Fibroblast of upper back skin (primary cell): Measurements from ENCODE around the gene KRTAP9-6.
A peak's percentile ranks its signal among the peaks of the same experiment; 100 is the strongest.
"Not testable (repeated sequence)": the region's sequence is repeated elsewhere in the genome, so short reads cannot be mapped to it uniquely, and the experiment has no call there.

Source experiments
- DNase-seq: peaks from one replicate; pipeline ENCODE4 v3.0.0-alpha.2; 2013

Gene KRTAP9-6

GRCh38 chr17:41271858-41272257 lies 6.7 kb downstream of the KRTAP9-6 start:
- no peak for DNase-seq

DNA sequence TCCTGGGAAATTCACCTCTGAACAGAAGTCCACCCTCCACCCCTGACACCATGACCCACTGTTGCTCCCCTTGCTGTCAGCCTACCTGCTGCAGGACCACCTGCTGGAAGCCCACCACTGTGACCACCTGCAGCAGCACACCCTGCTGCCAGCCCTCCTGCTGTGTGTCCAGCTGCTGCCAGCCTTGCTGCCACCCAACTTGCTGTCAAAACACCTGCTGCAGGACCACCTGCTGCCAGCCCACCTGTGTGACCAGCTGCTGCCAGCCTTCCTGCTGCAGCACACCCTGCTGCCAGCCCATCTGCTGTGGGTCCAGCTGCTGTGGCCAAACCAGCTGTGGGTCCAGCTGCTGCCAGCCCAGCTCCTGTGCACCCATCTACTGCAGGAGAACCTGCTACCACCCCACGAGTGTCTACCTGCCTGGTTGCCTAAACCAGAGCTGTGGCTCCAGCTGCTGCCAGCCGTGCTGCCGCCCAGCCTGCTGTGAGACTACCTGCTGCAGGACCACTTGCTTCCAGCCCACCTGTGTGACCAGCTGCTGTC lies 10.5 kb downstream of the KRTAP9-6 start, which contains the start of gene KRTAP9-7:
KRTAP9-7 (plus strand) TSS at position 51 of the 543 bp plus-strand sequence; CDS start at position 51, 0 bp downstream.
- not testable (repeated sequence) for DNase-seq

- peak; percentile 11 for DNase-seq
Measured at GRCh38 chr17:41278176-41278955, 13.2 kb downstream of the KRTAP9-6 start.

DNA sequence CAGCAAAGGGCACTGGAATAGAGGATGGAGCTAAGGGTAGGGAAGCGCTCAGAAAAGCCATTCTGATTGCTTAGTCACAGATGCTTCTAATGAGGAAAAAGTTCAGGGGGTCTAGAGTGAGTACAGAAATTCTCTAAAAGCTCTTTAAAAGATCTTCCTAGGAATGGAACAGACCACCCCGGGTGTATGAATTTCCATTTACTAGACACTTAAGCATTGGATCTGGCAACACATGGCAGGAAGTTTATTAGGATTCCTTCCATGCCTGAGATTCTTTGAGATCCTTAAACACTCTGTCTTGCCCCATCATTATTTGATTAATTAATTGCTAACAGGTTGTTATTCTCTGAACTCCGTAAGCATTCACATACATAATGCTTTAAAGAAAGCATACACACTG lies 18.9 kb downstream of the KRTAP9-6 start:
- peak; percentile 95 for DNase-seq

DNA sequence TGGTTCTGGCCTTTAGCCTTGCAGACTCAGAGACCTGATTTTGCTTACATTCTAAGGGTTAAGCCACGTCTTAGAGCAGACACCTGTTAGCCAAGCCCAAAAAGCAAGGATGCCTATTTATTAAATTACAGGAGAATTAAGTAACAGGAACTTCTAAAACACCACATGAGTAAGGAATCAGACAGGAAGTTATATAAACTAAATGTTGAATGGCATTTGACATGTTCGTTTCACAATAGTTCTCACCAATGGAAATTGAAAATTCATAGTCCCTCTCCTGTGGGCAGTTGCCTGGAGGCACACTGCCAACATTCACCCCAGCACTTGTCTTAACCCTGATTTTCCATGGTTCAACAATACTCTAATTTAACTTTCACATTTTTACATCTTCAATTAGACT lies 19.4 kb downstream of the KRTAP9-6 start:
- peak; percentile 25 for DNase-seq

DNA sequence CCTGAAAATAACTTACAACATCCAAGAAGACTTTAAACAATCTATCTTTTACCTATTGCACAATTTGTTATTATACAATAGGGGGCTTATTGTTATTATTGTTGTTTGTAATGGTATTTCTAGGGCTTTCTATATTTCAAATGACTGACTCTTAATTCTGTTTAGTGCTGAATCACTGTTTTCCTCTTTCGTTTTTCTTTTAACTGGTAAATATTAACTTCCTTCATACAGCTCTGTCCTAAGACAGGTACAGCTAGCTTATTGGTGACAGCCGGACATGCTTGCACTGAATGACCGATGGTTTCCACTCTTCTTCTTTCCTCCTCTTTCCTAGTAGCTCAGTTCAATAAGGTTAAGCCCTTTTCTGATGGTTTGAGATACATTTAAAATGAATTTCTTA lies 21.9 kb downstream of the KRTAP9-6 start:
- no peak for DNase-seq

DNA sequence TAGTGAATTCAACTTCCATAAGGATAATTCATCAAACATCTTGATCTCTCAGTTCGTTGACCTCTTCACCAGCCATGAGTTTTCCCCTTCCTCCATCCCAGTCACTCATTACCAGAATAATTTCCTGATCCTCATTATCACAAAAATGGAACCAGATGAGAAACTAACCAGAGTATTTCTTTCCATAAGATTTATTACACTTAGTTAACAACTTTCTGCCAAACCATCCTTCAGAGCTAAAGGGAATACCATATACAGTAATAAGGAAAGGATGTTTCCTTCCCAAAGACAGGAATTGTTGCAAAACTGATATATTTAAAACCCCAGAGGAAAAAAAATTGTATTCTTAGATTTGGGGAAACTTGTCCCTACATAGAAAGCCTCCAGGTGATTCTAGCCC lies 28.8 kb downstream of the KRTAP9-6 start:
- peak; percentile 62 for DNase-seq

- DNase-seq = no peak
Measured at GRCh38 chr17:41296846-41297245, 31.7 kb downstream of the KRTAP9-6 start.

DNA sequence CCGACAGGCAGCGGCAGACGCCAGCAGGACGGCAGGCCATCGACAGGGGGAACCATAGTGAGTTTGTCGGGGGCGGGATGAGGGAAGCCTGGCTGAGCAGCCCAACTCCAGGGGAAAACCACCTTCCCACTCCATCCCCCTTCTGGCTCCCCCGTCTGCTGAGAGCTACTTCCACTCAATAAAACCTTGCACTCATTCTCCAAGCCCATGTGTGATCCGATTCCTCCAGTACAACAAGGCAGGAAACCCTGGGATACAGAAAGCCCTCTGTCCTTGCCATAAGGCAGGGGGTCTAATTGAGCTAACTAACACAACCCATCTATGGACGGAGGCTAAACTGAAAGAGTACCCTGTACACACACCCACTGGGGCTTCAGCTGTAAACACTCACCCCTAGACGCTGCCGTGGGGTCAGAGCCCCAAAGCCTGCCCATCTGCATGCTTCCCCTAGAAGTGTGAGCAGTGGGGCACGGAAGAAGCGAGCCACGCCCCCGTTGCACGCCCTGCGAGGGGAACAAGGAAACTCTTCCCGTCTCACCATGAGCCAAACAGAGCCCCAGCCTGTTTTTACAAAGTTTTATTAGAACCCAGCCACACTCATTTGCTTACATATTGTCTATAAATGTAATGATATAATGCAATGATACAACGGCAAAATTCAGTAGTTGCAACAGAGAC lies 33.4 kb downstream of the KRTAP9-6 start:
- DNase-seq = no peak

- DNase-seq = no peak
Measured at GRCh38 chr17:41301204-41301790, 36.1 kb downstream of the KRTAP9-6 start.

GRCh38 chr17:41301916-41302901 lies 37.0 kb downstream of the KRTAP9-6 start, which contains the start of gene KRTAP29-1:
Gene KRTAP29-1 (minus strand): TSS chr17:41302851. CDS start chr17:41302851, 0 bp downstream.
- DNase-seq = no peak

- no peak for DNase-seq
Measured at GRCh38 chr17:41302981-41303380, 37.8 kb downstream of the KRTAP9-6 start.

DNA sequence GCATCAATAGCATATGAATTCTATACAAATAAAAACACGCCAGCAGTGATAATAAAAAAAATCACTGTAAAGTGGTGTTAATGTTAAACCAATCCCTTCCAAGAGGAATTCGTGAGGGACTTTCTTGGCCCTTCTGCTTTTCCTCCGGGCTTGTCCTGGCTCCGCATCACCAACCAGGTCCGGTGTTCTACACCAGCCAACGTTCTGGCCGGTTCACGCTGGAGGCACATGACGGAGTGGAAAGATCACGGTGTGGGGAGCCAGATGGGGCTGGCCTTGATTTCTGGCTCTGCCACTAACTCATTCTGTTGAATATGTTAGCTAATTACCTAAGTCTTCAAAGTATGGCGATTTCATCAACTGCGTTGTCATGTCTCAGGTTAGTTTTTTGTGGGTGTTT lies 38.9 kb downstream of the KRTAP9-6 start:
- DNase-seq = no peak

- DNase-seq = peak; percentile 28
Measured at GRCh38 chr17:41307647-41308046, 42.5 kb downstream of the KRTAP9-6 start.

DNA sequence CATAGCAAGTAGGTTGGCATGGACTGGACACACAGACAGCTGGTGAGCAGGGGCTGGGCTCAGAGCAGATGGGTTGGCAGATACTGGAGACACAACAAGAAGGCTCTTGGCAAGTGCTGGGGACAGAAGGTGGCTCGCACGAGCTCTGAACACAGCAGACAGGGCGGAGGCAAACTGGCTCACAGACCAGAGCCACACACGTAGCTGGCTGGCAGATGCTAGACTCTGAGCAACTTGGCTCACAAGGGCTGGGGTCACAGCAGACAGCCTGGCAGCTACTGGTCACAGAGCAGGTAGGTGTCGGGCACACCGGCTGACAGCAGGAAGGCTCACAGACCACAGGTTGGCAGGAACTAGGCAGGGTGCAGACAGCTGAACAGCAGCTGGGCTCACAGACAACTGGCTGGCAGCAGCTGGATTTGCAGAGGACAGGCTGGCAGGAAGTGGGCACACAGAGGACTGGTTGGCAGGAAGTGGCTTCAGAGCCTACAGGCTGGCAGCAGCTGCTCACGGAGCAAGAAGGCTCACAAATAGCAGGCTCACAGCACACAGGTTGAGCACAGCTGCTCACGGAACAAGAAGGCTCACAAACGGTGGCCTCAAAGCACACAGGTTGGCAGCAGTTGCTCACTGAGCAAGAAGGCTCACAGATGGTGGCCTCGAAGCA lies 43.2 kb downstream of the KRTAP9-6 start:
- no peak for DNase-seq

DNA sequence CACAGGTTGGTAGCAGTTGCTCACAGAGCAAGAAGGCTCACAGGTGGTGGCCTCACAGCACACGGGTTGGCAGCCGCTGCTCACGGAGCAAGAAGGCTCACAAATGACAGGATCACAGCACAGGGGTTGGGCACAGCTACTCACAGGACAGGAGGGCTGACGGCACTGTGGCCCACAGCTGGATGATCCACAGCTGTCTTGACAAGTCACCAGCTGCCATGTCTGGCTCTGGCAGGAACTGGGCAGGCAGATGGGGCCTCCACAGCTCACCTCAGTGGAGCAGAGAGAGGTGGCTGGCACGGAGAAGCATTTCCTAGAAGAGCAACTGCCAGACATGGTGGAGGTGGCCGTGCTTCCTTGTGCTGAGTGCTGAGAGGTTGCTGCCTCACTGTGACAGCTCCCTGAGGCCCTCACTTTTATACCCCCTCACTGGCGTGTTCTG lies 43.8 kb downstream of the KRTAP9-6 start, which contains the start of gene KRTAP16-1:
KRTAP16-1 (minus strand) TSS at position 392 of the 442 bp plus-strand sequence; CDS start at position 336, 56 bp downstream.
- no peak for DNase-seq

DNA sequence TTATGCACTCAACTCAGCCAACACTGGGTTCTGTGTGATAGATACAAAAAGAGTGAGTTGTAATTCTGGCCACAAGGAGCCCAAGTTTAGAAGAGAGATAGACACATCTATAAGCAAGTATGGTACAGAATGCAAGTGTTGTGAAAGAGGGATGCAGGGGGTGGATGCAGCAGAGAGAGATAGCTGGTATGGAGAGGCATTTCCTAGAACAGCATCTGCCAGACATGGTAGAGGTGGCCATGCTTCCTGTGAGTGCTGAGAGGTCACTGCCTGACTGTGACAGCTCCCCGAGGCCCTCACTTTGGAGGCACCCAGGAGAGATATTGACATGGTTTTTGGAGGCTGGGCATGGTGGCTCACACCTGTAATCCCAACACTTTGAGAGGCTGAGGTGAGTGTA lies 45.9 kb downstream of the KRTAP9-6 start:
- no peak for DNase-seq

DNA sequence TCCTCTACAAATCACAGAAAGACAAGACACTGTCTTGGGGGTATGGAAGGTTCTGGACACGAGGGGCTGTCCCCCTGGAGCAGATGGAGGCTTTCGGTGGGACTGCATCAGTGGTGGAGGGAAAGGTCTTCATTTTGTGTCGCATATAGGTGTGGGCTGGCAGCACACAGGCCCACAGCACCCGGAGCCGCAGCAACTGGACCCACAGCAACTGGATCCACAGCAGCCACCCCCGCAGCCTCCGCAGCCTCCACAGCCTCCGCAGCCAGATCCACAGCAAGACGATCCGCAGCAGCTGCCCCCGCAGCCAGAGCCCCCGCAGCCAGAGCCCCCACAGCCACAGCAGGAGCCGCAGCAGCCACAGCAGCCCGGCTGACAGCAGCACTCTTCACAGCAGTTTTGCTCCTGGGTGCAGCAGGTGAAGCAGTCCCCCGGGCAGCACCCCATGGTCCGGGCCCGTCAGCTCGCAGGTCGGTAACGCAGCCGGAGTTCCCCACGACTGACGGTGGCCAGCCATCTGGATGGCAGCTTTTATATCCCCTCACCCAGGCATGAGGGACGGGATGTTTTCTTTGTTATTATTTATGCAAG lies 50.1 kb downstream of the KRTAP9-6 start, which contains the start of gene KRTAP17-1:
KRTAP17-1 (minus strand) TSS at position 507 of the 591 bp plus-strand sequence; CDS start at position 447, 60 bp downstream.
- no peak for DNase-seq
